ENCODE results near the gene BEGAIN.

GRCh38 chr14:100623557-100623956 lies 36.3 kb upstream of the BEGAIN start:
- no peak for TF ChIP-seq POLR2A (IDR thresholded peaks at IDR 0.05)
- TF ChIP-seq CTCF (IDR thresholded peaks at IDR 0.05): no peak

All from heart left ventricle (tissue), 13 donors.